CD4-positive, CD25-positive, alpha-beta regulatory T cell (primary cell): ENCODE measurements around the gene KRTAP19-8. TPM values are rescaled to one million over a fixed set of nuclear protein-coding genes. Genes with fewer than 3 reads are reported as not detected.

Source experiments
- ATAC-seq, 2 donors: fragments of 150-1000 bp; cut with Tn5 transposase; one replicate each; pipeline ENCODE4 v1.10.0; 2021; ENCODE audit warnings: low read depth in 2 of 2, moderate number of reproducible peaks in 2 of 2, moderate library complexity in 1 of 2
- DNase-seq, 3 donors: peaks; one replicate each; pipeline versions ENCODE4 v3.0.0 to v3.0.0-alpha.2; 2012 to 2022; ENCODE audit warnings: mixed read lengths in 1 of 3
- H3K27ac ChIP-seq: one replicate; pipeline ENCODE4 v1.7.0; 2013; ENCODE audit warnings: mild to moderate bottlenecking, low read length; ENCODE audit not compliant: insufficient read depth, poor library complexity, severe bottlenecking
- H3K27me3 ChIP-seq: one replicate; pipeline ENCODE4 v1.7.0; 2013; ENCODE audit warnings: low read length; ENCODE audit not compliant: control insufficient read depth, insufficient read depth
- H3K36me3 ChIP-seq: one replicate; pipeline ENCODE4 v1.7.0; 2013; ENCODE audit warnings: mild to moderate bottlenecking, low read length, moderate library complexity; ENCODE audit not compliant: control insufficient read depth, insufficient read depth
- H3K4me1 ChIP-seq: 2 replicates; pipeline ENCODE4 v1.7.0; 2013; ENCODE audit warnings: mild to moderate bottlenecking, low read length; ENCODE audit not compliant: insufficient read depth, control insufficient read depth, poor library complexity, severe bottlenecking
- H3K4me3 ChIP-seq: one replicate; pipeline ENCODE4 v1.7.0; 2013; ENCODE audit warnings: low read depth, mild to moderate bottlenecking, low read length, moderate library complexity
- H3K9me3 ChIP-seq, 2 experiments: 1 replicate in 1 of 2; 2 replicates in 1 of 2; pipeline ENCODE4 v1.7.0; 2013; ENCODE audit warnings: low read length in 2 of 2, mild to moderate bottlenecking in 1 of 2, moderate library complexity in 1 of 2; ENCODE audit not compliant: control insufficient read depth in 2 of 2
- H3K27ac Mint-ChIP-seq, 3 donors: one replicate each; pipeline ENCODE4 v1.8.0; 2020 to 2022; ENCODE audit warnings: mild to moderate bottlenecking in 3 of 3, mixed read lengths in 3 of 3, moderate library complexity in 2 of 3
- H3K27me3 Mint-ChIP-seq: one replicate; pipeline ENCODE4 v1.8.0; 2022; ENCODE audit warnings: mild to moderate bottlenecking, mixed read lengths
- H3K36me3 Mint-ChIP-seq: one replicate; pipeline ENCODE4 v1.8.0; 2020; ENCODE audit warnings: mixed read lengths
- H3K4me1 Mint-ChIP-seq, 4 donors: one replicate each; pipeline ENCODE4 v1.8.0; 2020 to 2022; ENCODE audit warnings: mixed read lengths in 4 of 4, mild to moderate bottlenecking in 1 of 4
- H3K4me3 Mint-ChIP-seq, 4 donors: one replicate each; pipeline ENCODE4 v1.8.0; 2020 to 2022; ENCODE audit warnings: mild to moderate bottlenecking in 4 of 4, mixed read lengths in 4 of 4, moderate library complexity in 3 of 4
- H3K9me3 Mint-ChIP-seq, 7 donors: one replicate each; pipeline ENCODE4 v1.8.0; 2020 to 2022; ENCODE audit warnings: mixed read lengths in 7 of 7, mild to moderate bottlenecking in 3 of 7, moderate library complexity in 2 of 7
- polyA plus RNA-seq, 4 donors: library from polyadenylated mRNA; unstranded; fragments of 300-500 nt; fragmentation: Illumina TruSeq; gene quantifications; one replicate each; pipeline ENCODE4 v1.2.3, GENCODE V29; 2021
- total RNA-seq: library from RNA; stranded (reverse); gene quantifications from one replicate; pipeline ENCODE4 v1.2.3, GENCODE V29; 2022

The KRTAP19-8 gene
- total and polyA plus RNA-seq, 5 donors from 2014 or later: not detected

DNA sequence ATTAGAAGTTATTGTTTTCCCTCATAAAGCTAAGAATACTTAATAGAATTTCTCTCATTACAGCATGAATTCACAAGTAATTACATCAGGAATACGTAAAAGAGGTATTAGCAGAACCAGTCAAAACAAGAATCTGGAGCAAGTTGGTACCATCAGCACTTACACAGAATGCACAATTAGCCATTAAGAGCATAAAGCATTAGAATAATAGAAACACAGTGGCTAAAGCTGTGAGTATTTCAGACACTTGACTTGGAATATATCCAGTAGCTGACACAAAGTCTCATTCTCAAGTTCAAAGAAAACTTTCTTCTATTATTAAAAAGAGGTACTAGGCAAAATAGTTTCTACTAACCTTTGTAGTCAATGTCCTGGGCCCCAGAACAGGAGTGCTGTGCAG, 49.6 kb downstream of the KRTAP19-8 start:
- Mint-ChIP-seq H3K36me3 (no peaks in the 10 kb centered on the region), H3K27me3 (peaks cover 22% of the 10 kb centered on the region), H3K9me3 (no peaks in the 10 kb centered on the region), H3K27ac (no peak overlapping the region), H3K4me3 (no peak overlapping the region), H3K4me1 (no peaks in the 10 kb centered on the region)
- Histone ChIP-seq H3K4me1 (no peaks in the 10 kb centered on the region), H3K27ac (no peak overlapping the region), H3K36me3 (no peaks in the 10 kb centered on the region), H3K4me3 (no peak overlapping the region), H3K9me3 (no peaks in the 10 kb centered on the region), H3K27me3 (peaks cover under 1% of the 10 kb centered on the region)
- no peak for DNase-seq
- no peak for ATAC-seq

Other genes starting within 250 kb of the KRTAP19-8 start
- not detected for gene KRTAP8-1, start 225.2 kb downstream of the KRTAP19-8 start, total RNA-seq
- gene KRTAP8-1, start 225.2 kb downstream of the KRTAP19-8 start, polyA plus RNA-seq: not detected
- gene KRTAP7-1, start 208.7 kb downstream of the KRTAP19-8 start, total RNA-seq: not detected
- gene KRTAP7-1, start 208.7 kb downstream of the KRTAP19-8 start, polyA plus RNA-seq: not detected
- gene KRTAP11-1, start 156.9 kb downstream of the KRTAP19-8 start, total RNA-seq: not detected
- not detected for gene KRTAP11-1, start 156.9 kb downstream of the KRTAP19-8 start, polyA plus RNA-seq